ENCODE results near the gene FLVCR2. TPM values are rescaled to one million over a fixed set of nuclear protein-coding genes. Genes with fewer than 3 reads are reported as not detected.

Gene FLVCR2
- total and polyA plus RNA-seq, 2 experiments from 2014 or later: 0.33 TPM; not detected in 1

DNA sequence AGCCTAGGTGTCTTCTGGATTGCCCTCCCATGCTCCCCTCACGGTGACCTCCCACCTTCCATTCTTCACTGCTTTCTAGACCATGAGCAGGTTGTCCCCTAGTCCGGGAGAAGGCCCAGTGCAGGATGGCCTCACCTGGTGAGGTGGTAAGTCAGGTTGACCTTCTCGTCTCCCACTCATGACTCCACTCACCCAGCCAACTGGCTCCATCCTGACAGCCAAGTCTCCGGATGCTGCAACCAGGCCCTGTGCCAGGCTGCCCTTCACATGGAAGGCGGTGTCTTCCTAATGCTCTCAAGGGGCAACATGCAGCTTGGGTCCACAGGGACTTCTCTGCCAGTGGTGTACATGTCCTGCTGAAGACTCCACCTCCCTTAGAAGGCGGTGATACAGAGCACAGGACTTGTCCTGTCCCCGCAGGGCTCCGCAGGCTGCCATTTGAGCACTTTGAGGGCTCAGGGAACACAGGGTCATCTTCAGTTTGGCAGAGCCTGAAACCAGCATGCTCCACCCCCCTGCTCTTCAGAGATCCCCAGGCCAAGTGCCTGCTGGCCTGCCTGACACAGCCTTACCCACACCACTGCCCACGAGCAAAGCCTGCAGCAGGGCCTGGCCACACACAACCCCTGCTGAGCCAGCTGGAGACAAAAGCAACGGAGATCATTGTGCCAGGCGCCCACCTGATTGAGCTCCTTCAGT is 30.7 kb upstream of the FLVCR2 start:
- 55 to 58% methylated on average over 10 to 11 of the region's 11 CpGs for WGBS, 2 experiments (ENCODE audit: low coverage in 1 of 2, low lambda C conversion rate in 2 of 2, missing lambda C conversion rate in 2 of 2)
- Histone ChIP-seq H3F3A (ENCODE audit: insufficient read depth) (no peaks in the 10 kb centered on the region), H3K4me1 (ENCODE audit: insufficient read depth) (no peaks in the 10 kb centered on the region), H3K79me2 (ENCODE audit: insufficient read depth) (no peaks in the 10 kb centered on the region), H3K36me3 (ENCODE audit: low read depth) (no peaks in the 10 kb centered on the region), H3K27me3 (replicated peaks; ENCODE audit: insufficient read depth) (peaks cover 10% of the 10 kb centered on the region; the same call in 1 of the 2 replicates), H2AFZ (no peak overlapping the region), H3K4me3 (no peak overlapping the region), H3K9ac (no peak overlapping the region), H3K4me2 (ENCODE audit: unreplicated experiment) (no peak overlapping the region), H4K20me1 (ENCODE audit: insufficient read depth) (no peaks in the 10 kb centered on the region), H3K27ac (no peak overlapping the region), H3K9me2 (ENCODE audit: insufficient read depth) (no peaks in the 10 kb centered on the region), H3K9me3 (ENCODE audit: low read depth) (no peaks in the 10 kb centered on the region)
- no peak for DNase-seq
- TF ChIP-seq EZH2 (IDR thresholded peaks at IDR 0.05; ENCODE audit: insufficient read depth, poor library complexity, severe bottlenecking) (no peak), EZH2phosphoT487 (IDR thresholded peaks at IDR 0.05; ENCODE audit: insufficient read depth, low read depth) (no peak)
- in situ Hi-C loops (cut with MboI): no loop called here

DNA sequence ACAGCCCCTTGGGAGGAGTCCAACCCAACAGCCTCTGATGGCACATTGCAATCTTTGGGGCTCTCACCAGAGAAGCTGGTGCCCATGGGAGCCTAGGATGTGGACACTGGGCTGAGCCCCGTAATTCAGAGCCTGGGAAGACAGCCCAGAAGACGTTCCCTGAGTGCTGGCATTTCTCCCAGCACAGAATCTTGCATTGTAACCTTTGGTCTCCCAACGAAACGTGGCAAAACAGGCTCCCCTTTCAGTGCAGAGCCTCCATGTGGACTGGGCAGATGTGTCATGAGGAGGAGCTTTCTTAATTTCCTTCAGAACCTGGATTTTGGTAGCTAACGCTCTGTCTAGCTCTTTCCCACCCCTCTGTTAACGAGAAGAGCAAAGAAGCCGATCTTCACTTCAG is 29.9 kb upstream of the FLVCR2 start:
- Histone ChIP-seq H3K4me3 (no peak overlapping the region), H3K79me2 (ENCODE audit: insufficient read depth) (no peaks in the 10 kb centered on the region), H3K4me2 (ENCODE audit: unreplicated experiment) (no peak overlapping the region), H2AFZ (no peak overlapping the region), H3K27ac (no peak overlapping the region), H3K9me2 (ENCODE audit: insufficient read depth) (no peaks in the 10 kb centered on the region), H4K20me1 (ENCODE audit: insufficient read depth) (no peaks in the 10 kb centered on the region), H3K9ac (no peak overlapping the region), H3K36me3 (ENCODE audit: low read depth) (no peaks in the 10 kb centered on the region), H3K27me3 (replicated peaks; ENCODE audit: insufficient read depth) (peaks cover 12% of the 10 kb centered on the region; the same call in 1 of the 2 replicates), H3K4me1 (ENCODE audit: insufficient read depth) (no peaks in the 10 kb centered on the region), H3F3A (ENCODE audit: insufficient read depth) (no peaks in the 10 kb centered on the region), H3K9me3 (ENCODE audit: low read depth) (no peaks in the 10 kb centered on the region)
- DNase-seq: peak; percentile 58
- in situ Hi-C loops (cut with MboI): no loop called here
- no peak for TF ChIP-seq EZH2 (IDR thresholded peaks at IDR 0.05; ENCODE audit: insufficient read depth, poor library complexity, severe bottlenecking)
- 22 to 26% methylated on average over 7 of the region's 7 CpGs for WGBS, 2 experiments (ENCODE audit: low coverage in 1 of 2, low lambda C conversion rate in 2 of 2, missing lambda C conversion rate in 2 of 2)

- H2AFZ ChIP-seq: no peak overlapping the region
- H3K36me3 ChIP-seq (ENCODE audit: low read depth): no peaks in the 10 kb centered on the region
- H3K27ac ChIP-seq: no peak overlapping the region
- in situ Hi-C loops (cut with MboI): no loop called here
- H3K27me3 ChIP-seq (replicated peaks; ENCODE audit: insufficient read depth): peaks cover 12% of the 10 kb centered on the region; the same call in 1 of the 2 replicates
- H4K20me1 ChIP-seq (ENCODE audit: insufficient read depth): no peaks in the 10 kb centered on the region
- H3K9me2 ChIP-seq (ENCODE audit: insufficient read depth): no peaks in the 10 kb centered on the region
- no peak overlapping the region for H3K4me3 ChIP-seq
- no peaks in the 10 kb centered on the region for H3K9me3 ChIP-seq (ENCODE audit: low read depth)
- H3F3A ChIP-seq (ENCODE audit: insufficient read depth): no peaks in the 10 kb centered on the region
- TF ChIP-seq EZH2phosphoT487 (IDR thresholded peaks at IDR 0.05; ENCODE audit: insufficient read depth, low read depth) (no peak), EZH2 (IDR thresholded peaks at IDR 0.05; ENCODE audit: insufficient read depth, poor library complexity, severe bottlenecking) (no peak)
- no peaks in the 10 kb centered on the region for H3K79me2 ChIP-seq (ENCODE audit: insufficient read depth)
- no peak overlapping the region for H3K4me2 ChIP-seq (ENCODE audit: unreplicated experiment)
- H3K4me1 ChIP-seq (ENCODE audit: insufficient read depth): no peaks in the 10 kb centered on the region
- no peak for DNase-seq
- WGBS, 2 experiments (ENCODE audit: low coverage in 1 of 2, low lambda C conversion rate in 2 of 2, missing lambda C conversion rate in 2 of 2): 70 to 80% methylated on average over 5 of the region's 5 CpGs
- H3K9ac ChIP-seq: no peak overlapping the region
These were observed 29.3 kb upstream of the FLVCR2 start for GRCh38 chr14:75549169-75549568.

DNA sequence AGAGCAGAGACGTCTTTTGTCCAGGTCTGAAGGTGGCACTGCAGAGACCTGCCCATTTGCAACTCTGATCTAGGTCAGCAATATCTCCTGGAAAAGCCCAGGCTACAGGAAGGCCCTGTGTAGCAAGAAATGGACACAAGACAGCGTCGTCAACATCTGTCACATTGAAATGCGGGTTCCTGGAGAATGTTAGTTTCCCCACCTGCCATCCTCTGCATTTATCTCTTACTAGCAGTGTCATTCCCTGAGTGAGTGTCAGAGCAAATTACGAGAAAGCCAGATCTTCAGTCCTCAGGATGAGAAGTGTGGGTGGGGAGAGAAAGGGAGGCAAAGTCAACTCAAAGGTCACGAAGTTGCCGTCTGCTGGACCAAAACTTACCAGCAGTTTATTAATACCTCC is 27.4 kb upstream of the FLVCR2 start:
- Histone ChIP-seq H3K27ac (no peak overlapping the region), H3K36me3 (ENCODE audit: low read depth) (no peaks in the 10 kb centered on the region), H3K4me2 (ENCODE audit: unreplicated experiment) (no peak overlapping the region), H3K4me3 (no peak overlapping the region), H3K79me2 (ENCODE audit: insufficient read depth) (no peaks in the 10 kb centered on the region), H3K4me1 (ENCODE audit: insufficient read depth) (no peaks in the 10 kb centered on the region; the same call in 1 of the 2 replicates), H3K9me3 (ENCODE audit: low read depth) (no peaks in the 10 kb centered on the region), H3F3A (ENCODE audit: insufficient read depth) (no peaks in the 10 kb centered on the region), H3K27me3 (replicated peaks; ENCODE audit: insufficient read depth) (peaks cover 12% of the 10 kb centered on the region; the same call in 1 of the 2 replicates), H3K9ac (no peak overlapping the region), H4K20me1 (ENCODE audit: insufficient read depth) (no peaks in the 10 kb centered on the region), H3K9me2 (ENCODE audit: insufficient read depth) (no peaks in the 10 kb centered on the region), H2AFZ (no peak overlapping the region)
- WGBS, 2 experiments (ENCODE audit: low coverage in 1 of 2, low lambda C conversion rate in 2 of 2, missing lambda C conversion rate in 2 of 2): 79 to 84% methylated on average over 7 of the region's 7 CpGs
- no peak for DNase-seq
- TF ChIP-seq EZH2 (IDR thresholded peaks at IDR 0.05; ENCODE audit: insufficient read depth, poor library complexity, severe bottlenecking) (no peak), EZH2phosphoT487 (IDR thresholded peaks at IDR 0.05; ENCODE audit: insufficient read depth, low read depth) (no peak)
- in situ Hi-C loops (cut with MboI): no loop called here

Measured in GM23248 (cell line).